Mesendoderm (in vitro differentiated cells): ENCODE results near the gene CFAP99.
"Not testable (repeated sequence)": the region's sequence is repeated elsewhere in the genome, so short reads cannot be mapped to it uniquely, and the experiment has no call there.

Source experiments
- DNase-seq: peaks from one replicate; pipeline ENCODE4 v3.0.0; 2013
- H2AK5ac ChIP-seq: 2 replicates; pipeline ENCODE4 v1.6.1; 2013; ENCODE audit warnings: low read length, inconsistent platforms
- H2BK120ac ChIP-seq: 2 replicates; pipeline ENCODE4 v1.6.1; 2013; ENCODE audit warnings: low read depth, mild to moderate bottlenecking, low read length, moderate library complexity, mixed read lengths
- H2BK15ac ChIP-seq: replicated peaks from 2 replicates; pipeline ENCODE4 v1.6.1; 2013; ENCODE audit warnings: low read depth, mild to moderate bottlenecking, moderate library complexity
- H2BK5ac ChIP-seq: 2 replicates; pipeline ENCODE4 v1.6.1; 2013; ENCODE audit warnings: low read length, inconsistent platforms
- H3K18ac ChIP-seq: 2 replicates; pipeline ENCODE4 v1.6.1; 2013; ENCODE audit warnings: mild to moderate bottlenecking, low read length, mixed read lengths
- H3K23ac ChIP-seq: one replicate; pipeline ENCODE4 v1.6.1; 2013; ENCODE audit warnings: low read length
- H3K27ac ChIP-seq: 2 replicates; pipeline ENCODE4 v1.5.1; 2013; ENCODE audit warnings: low read depth, mild to moderate bottlenecking, inconsistent platforms, low read length, moderate library complexity
- H3K27me3 ChIP-seq: 2 replicates; pipeline ENCODE4 v1.6.1; 2013; ENCODE audit warnings: low read length, control low read depth, mild to moderate bottlenecking, inconsistent platforms; ENCODE audit not compliant: insufficient read depth, poor library complexity
- H3K36me3 ChIP-seq: 2 replicates; pipeline ENCODE4 v1.6.1; 2013; ENCODE audit warnings: low read length, inconsistent platforms; ENCODE audit not compliant: control insufficient read depth, insufficient read depth
- H3K4ac ChIP-seq: one replicate; pipeline ENCODE4 v1.6.1; 2013; ENCODE audit warnings: low read depth, mild to moderate bottlenecking, low read length, moderate library complexity
- H3K4me1 ChIP-seq: 2 replicates; pipeline ENCODE4 v1.6.1; 2013; ENCODE audit warnings: low read depth, low read length, inconsistent platforms; ENCODE audit not compliant: control insufficient read depth
- H3K4me2 ChIP-seq: 2 replicates; pipeline ENCODE4 v1.6.1; 2013; ENCODE audit warnings: low read length
- H3K4me3 ChIP-seq: 2 replicates; pipeline ENCODE4 v1.5.1; 2013; ENCODE audit warnings: mild to moderate bottlenecking, low read length
- H3K56ac ChIP-seq: one replicate; pipeline ENCODE4 v1.6.1; 2013; ENCODE audit warnings: low read length
- H3K79me1 ChIP-seq: 2 replicates; pipeline ENCODE4 v1.6.1; 2013; ENCODE audit warnings: low read length, inconsistent platforms
- H3K79me2 ChIP-seq: 2 replicates; pipeline ENCODE4 v1.6.1; 2013; ENCODE audit warnings: mild to moderate bottlenecking, low read length; ENCODE audit not compliant: control insufficient read depth, insufficient read depth
- H3K9ac ChIP-seq: 2 replicates; pipeline ENCODE4 v1.6.1; 2013; ENCODE audit warnings: low read length, inconsistent platforms
- H4K5ac ChIP-seq: one replicate; pipeline ENCODE4 v1.6.1; 2013; ENCODE audit warnings: low read length
- H4K8ac ChIP-seq: one replicate; pipeline ENCODE4 v1.6.1; 2013; ENCODE audit warnings: low read depth, mild to moderate bottlenecking, control low read depth, low read length, moderate library complexity
- WGBS: extraction: QIAGEN DNeasy Blood & Tissue Kit; methylation state at CpG from one replicate; pipeline ENCODE4 v1.1.7; 2013; ENCODE audit warnings: low lambda C conversion rate, missing lambda C conversion rate; ENCODE audit not compliant: insufficient coverage; ENCODE audit errors: extremely low coverage; 5-methylcytosine and 5-hydroxymethylcytosine counted together

Gene CFAP99

GRCh38 chr4:2383220-2383631 is 35.5 kb upstream of the CFAP99 start:
- not testable (repeated sequence) for H2BK15ac ChIP-seq, H3K4me2 ChIP-seq, H3K56ac ChIP-seq, H4K8ac ChIP-seq, H2AK5ac ChIP-seq, DNase-seq, H2BK5ac ChIP-seq, H3K79me1 ChIP-seq, H3K36me3 ChIP-seq, H3K4me1 ChIP-seq, H3K4me3 ChIP-seq, H3K23ac ChIP-seq, H3K27ac ChIP-seq, H3K27me3 ChIP-seq, H2BK120ac ChIP-seq, H4K5ac ChIP-seq, H3K9ac ChIP-seq, H3K79me2 ChIP-seq, H3K4ac ChIP-seq, H3K18ac ChIP-seq
- WGBS = no CpG with 5 or more reads among the region's 8 CpGs

- no peak overlapping the region for H4K5ac ChIP-seq
- H3K4me2 ChIP-seq = no peak overlapping the region
- no peak overlapping the region for H3K4ac ChIP-seq
- no peaks in the 10 kb centered on the region for H3K27me3 ChIP-seq
- H2BK5ac ChIP-seq = no peak overlapping the region
- H3K4me1 ChIP-seq = no peaks in the 10 kb centered on the region
- H2BK15ac ChIP-seq = no peak overlapping the region
- no CpG with 5 or more reads among the region's 5 CpGs for WGBS
- no peak overlapping the region for H3K4me3 ChIP-seq
- DNase-seq = no peak
- H3K79me1 ChIP-seq = no peaks in the 10 kb centered on the region
- peak overlapping the region; percentile 74 for H2AK5ac ChIP-seq
- H4K8ac ChIP-seq = no peak overlapping the region
- no peak overlapping the region for H3K18ac ChIP-seq
- H3K27ac ChIP-seq = no peak overlapping the region
- H3K79me2 ChIP-seq = no peaks in the 10 kb centered on the region
- H3K9ac ChIP-seq = no peak overlapping the region
- no peak overlapping the region for H3K23ac ChIP-seq
- H3K36me3 ChIP-seq = no peaks in the 10 kb centered on the region
- no peak overlapping the region for H3K56ac ChIP-seq
- no peak overlapping the region for H2BK120ac ChIP-seq
Observed at GRCh38 chr4:2383760-2384159, 35.0 kb upstream of the CFAP99 start.

- Histone ChIP-seq H2BK15ac (no peak overlapping the region), H3K27me3 (no peaks in the 10 kb centered on the region), H3K79me2 (no peaks in the 10 kb centered on the region), H3K79me1 (no peaks in the 10 kb centered on the region), H2BK120ac (no peak overlapping the region), H3K56ac (no peak overlapping the region), H4K5ac (no peak overlapping the region), H3K4ac (no peak overlapping the region), H3K4me2 (no peak overlapping the region), H3K9ac (no peak overlapping the region), H3K18ac (no peak overlapping the region), H2AK5ac (no peak overlapping the region), H3K23ac (no peak overlapping the region), H3K27ac (no peak overlapping the region), H4K8ac (no peak overlapping the region), H2BK5ac (no peak overlapping the region), H3K36me3 (no peaks in the 10 kb centered on the region), H3K4me3 (no peak overlapping the region), H3K4me1 (peaks cover 1% of the 10 kb centered on the region)
- DNase-seq = no peak
- no CpG with 5 or more reads among the region's 6 CpGs for WGBS
Observed at GRCh38 chr4:2384245-2384644, 34.5 kb upstream of the CFAP99 start.

GRCh38 chr4:2385516-2385915 is 33.2 kb upstream of the CFAP99 start:
- Histone ChIP-seq H3K36me3 (no peaks in the 10 kb centered on the region), H4K5ac (no peak overlapping the region), H2BK5ac (no peak overlapping the region), H3K79me2 (no peaks in the 10 kb centered on the region), H2AK5ac (no peak overlapping the region), H4K8ac (no peak overlapping the region), H3K9ac (no peak overlapping the region), H3K27me3 (no peaks in the 10 kb centered on the region), H3K56ac (no peak overlapping the region), H2BK120ac (no peak overlapping the region), H2BK15ac (no peak overlapping the region), H3K4me1 (peaks cover 3% of the 10 kb centered on the region), H3K18ac (no peak overlapping the region), H3K79me1 (no peaks in the 10 kb centered on the region), H3K23ac (no peak overlapping the region), H3K4ac (no peak overlapping the region), H3K4me3 (no peak overlapping the region), H3K27ac (no peak overlapping the region), H3K4me2 (no peak overlapping the region)
- WGBS = no CpG with 5 or more reads among the region's 8 CpGs
- DNase-seq = no peak

- Histone ChIP-seq H3K27me3 (no peaks in the 10 kb centered on the region), H2BK15ac (no peak overlapping the region)
Observed at GRCh38 chr4:2386717-2387116, 32.0 kb upstream of the CFAP99 start.

GRCh38 chr4:2387218-2387617 is 31.5 kb upstream of the CFAP99 start:
- no peak overlapping the region for H3K27ac ChIP-seq
- no peak overlapping the region for H2AK5ac ChIP-seq
- no peak overlapping the region for H3K56ac ChIP-seq
- H4K8ac ChIP-seq = no peak overlapping the region
- no peak overlapping the region for H2BK15ac ChIP-seq
- peaks cover 3% of the 10 kb centered on the region for H3K4me1 ChIP-seq
- WGBS = no CpG with 5 or more reads among the region's 17 CpGs
- H3K27me3 ChIP-seq = no peaks in the 10 kb centered on the region
- no peak overlapping the region for H3K9ac ChIP-seq
- H2BK120ac ChIP-seq = no peak overlapping the region
- no peak overlapping the region for H3K4me3 ChIP-seq
- no peak overlapping the region for H4K5ac ChIP-seq
- H3K36me3 ChIP-seq = no peaks in the 10 kb centered on the region
- no peaks in the 10 kb centered on the region for H3K79me1 ChIP-seq
- no peak overlapping the region for H3K18ac ChIP-seq
- H3K79me2 ChIP-seq = no peaks in the 10 kb centered on the region
- no peak overlapping the region for H3K23ac ChIP-seq
- no peak overlapping the region for H2BK5ac ChIP-seq
- no peak overlapping the region for H3K4ac ChIP-seq
- no peak for DNase-seq
- no peak overlapping the region for H3K4me2 ChIP-seq

More at GRCh38 chr4:2386717-2387116, 32.0 kb upstream of the CFAP99 start:
- Histone ChIP-seq H3K56ac (no peak overlapping the region), H2AK5ac (no peak overlapping the region), H3K4me3 (no peak overlapping the region), H3K23ac (no peak overlapping the region), H3K79me1 (no peaks in the 10 kb centered on the region), H4K5ac (no peak overlapping the region), H3K4me1 (peaks cover 3% of the 10 kb centered on the region), H3K36me3 (no peaks in the 10 kb centered on the region), H3K79me2 (no peaks in the 10 kb centered on the region), H4K8ac (no peak overlapping the region), H3K9ac (no peak overlapping the region), H3K4ac (no peak overlapping the region), H3K4me2 (no peak overlapping the region), H3K27ac (no peak overlapping the region), H2BK5ac (no peak overlapping the region), H3K18ac (no peak overlapping the region), H2BK120ac (no peak overlapping the region)
- no peak for DNase-seq
- WGBS = no CpG with 5 or more reads among the region's 19 CpGs
